OCI-LY1 (cell line): ENCODE measurements around the gene AGAP1.
A peak's percentile ranks its signal among the peaks of the same experiment; 100 is the strongest.

Experiments used
- CTCF ChIP-seq: fragments of 200-600 bp; sonication (generic), shearing (Covaris generic); IDR thresholded peaks from 2 replicates; pipeline ENCODE4 v1.5.1; 2017; ENCODE audit warnings: mild to moderate bottlenecking, antibody characterized with exemption, low read length, moderate library complexity, mixed read lengths
- EZH2 ChIP-seq: fragments of 200-600 bp; sonication (generic), shearing (Covaris generic); IDR thresholded peaks from 2 replicates; pipeline ENCODE4 v1.8.0; 2017; ENCODE audit warnings: borderline replicate concordance, mixed run types, mild to moderate bottlenecking, antibody characterized with exemption, low read length, moderate library complexity, mixed read lengths

GRCh38 chr2:235936493-235936892, 442.6 kb downstream of the AGAP1 start:
- TF ChIP-seq CTCF (peak; percentile 65; the same call in 1 of the 2 replicates), EZH2 (no peak)
